ENCODE data around the gene PTPRC. TPM values are rescaled to one million over a fixed set of nuclear protein-coding genes. Genes with fewer than 3 reads are reported as not detected.

PTPRC gene
- total and polyA plus RNA-seq, 2 donors (not counting 3 experiments of a cell fraction or from before 2014, with no cell fraction given), result not detected

- TF ChIP-seq FOS (IDR thresholded peaks at IDR 0.05; ENCODE audit: borderline replicate concordance, insufficient read depth, low read length), result no peak
- TF ChIP-seq POLR2AphosphoS5 (IDR thresholded peaks at IDR 0.05; ENCODE audit: insufficient read depth, low read depth, low read length), result no peak
- TF ChIP-seq MAX (IDR thresholded peaks at IDR 0.05; ENCODE audit: insufficient read depth, insufficient read length), result no peak
- TF ChIP-seq EZH2 (IDR thresholded peaks at IDR 0.05; ENCODE audit: borderline replicate concordance, low read depth, low read length, severe bottlenecking), result no peak
- no peak for TF ChIP-seq CTCF (IDR thresholded peaks at IDR 0.05; ENCODE audit: extremely low read depth in 1 of 2, insufficient read depth in 1 of 2, low read depth in 1 of 2, low read length in 2 of 2)
- no peak for TF ChIP-seq POLR2A (IDR thresholded peaks at IDR 0.05; ENCODE audit: low read depth, low read length)
- TF ChIP-seq GATA2 (IDR thresholded peaks at IDR 0.05; ENCODE audit: insufficient read depth, insufficient read length, low read depth, low read length), result no peak
- TF ChIP-seq JUN (IDR thresholded peaks at IDR 0.05; ENCODE audit: borderline replicate concordance, insufficient read depth, insufficient read length, low read depth), result no peak
- TF ChIP-seq MYC (IDR thresholded peaks at IDR 0.05; ENCODE audit: low read depth, low read length), result no peak
- no peaks in the 10 kb centered on the region for H3K79me2 ChIP-seq (ENCODE audit: control insufficient read depth, insufficient read depth, low read length)
- no peaks in the 10 kb centered on the region for H3K36me3 ChIP-seq (ENCODE audit: control insufficient read depth in 2 of 2, extremely low read depth in 1 of 2, insufficient read depth in 2 of 2, low read length in 2 of 2)
- no peak overlapping the region for H3K9ac ChIP-seq (replicated peaks; ENCODE audit: extremely low read depth, insufficient read depth, low read length)
- intact Hi-C loops (cut with micrococcal nuclease), result no loop called here
- no peaks in the 10 kb centered on the region for H3K27me3 ChIP-seq (ENCODE audit: control insufficient read depth in 2 of 2, insufficient read depth in 2 of 2, low read length in 2 of 2)
- no TSS peak for BruUV-seq (replicated peaks)
- DNase-seq (ENCODE audit: low read depth, low spot score) (no peak), FAIRE-seq (no peak)
- no peaks in the 10 kb centered on the region for H4K20me1 ChIP-seq (replicated peaks; ENCODE audit: control insufficient read depth, extremely low read depth, insufficient read depth, low read length)
- POLR2A ChIA-PET, result no interaction called here
- dilution Hi-C loops (cut with MboI; ENCODE audit: extremely low pct_ligation_motif_present, low sequenced_read_pairs), result no loop called here
- H3K27ac ChIP-seq (ENCODE audit: insufficient read depth, low read depth, low read length), result no peak overlapping the region
- H3K4me1 ChIP-seq (ENCODE audit: control insufficient read depth, extremely low read depth, insufficient read depth, low read length), result no peaks in the 10 kb centered on the region
- no peak overlapping the region for H3K4me3 ChIP-seq (replicated peaks in 1 of 3; ENCODE audit: insufficient read depth in 1 of 3, low read depth in 1 of 3, low read length in 3 of 3)
- no peak overlapping the region for H2AFZ ChIP-seq (ENCODE audit: low read depth, low read length)
- H3K4me2 ChIP-seq (ENCODE audit: insufficient read depth, low read length), result no peak overlapping the region
- CTCF ChIA-PET, result interaction anchor here (0.8 to 1.1 kb wide), 3 partner anchors 45 to 62 kb away, joined by 3 to 4 read pairs (median 3); no protein-coding TSS in a partner anchor
- no peaks in the 10 kb centered on the region for H3K9me1 ChIP-seq (replicated peaks; ENCODE audit: control insufficient read depth, extremely low read depth, insufficient read depth, low read length)
- H3K9me3 ChIP-seq (replicated peaks; ENCODE audit: control insufficient read depth, insufficient read depth, low read length), result no peaks in the 10 kb centered on the region
Observed at GRCh38 chr1:198656500-198656932, 17.7 kb downstream of the PTPRC start.
